Measurements from ENCODE around the gene GAS2. TPM values are rescaled to one million over a fixed set of nuclear protein-coding genes. Genes with fewer than 3 reads are reported as not detected.

The GAS2 gene
- total RNA-seq, 4 donors from 2014 or later: 0.54 to 2.1 (median 1.2) TPM

GRCh38 chr11:22778642-22779041 is 112.2 kb downstream of the GAS2 start:
- TF ChIP-seq CTCF (IDR thresholded peaks at IDR 0.05): no peak
- H3K4me3 ChIP-seq (ENCODE audit: low read depth, poor library complexity, severe bottlenecking): no peak overlapping the region
- intact Hi-C loops (cut with DNase I; ENCODE audit: low total_unique reads): no loop called here

GRCh38 chr11:22779850-22780249 is 113.4 kb downstream of the GAS2 start:
- TF ChIP-seq CTCF (IDR thresholded peaks at IDR 0.05) (no peak), POLR2A (IDR thresholded peaks at IDR 0.05) (no peak)
- DNase-seq (ENCODE audit: low spot score in 2 of 2): no peak
- no peak overlapping the region for H3K4me3 ChIP-seq (ENCODE audit: low read depth, poor library complexity, severe bottlenecking)
- intact Hi-C loops (cut with DNase I; ENCODE audit: low total_unique reads): no loop called here
- WGBS, 2 donors: 84 to 88% methylated on average over 5 of the region's 5 CpGs

More at GRCh38 chr11:22778642-22779041, 112.2 kb downstream of the GAS2 start:
- no peak for DNase-seq (ENCODE audit: low spot score in 2 of 2)

- WGBS, 2 donors: 54 to 56% methylated on average over 3 of the region's 3 CpGs
- intact Hi-C loops (cut with DNase I; ENCODE audit: low total_unique reads): no loop called here
- no peak for DNase-seq (ENCODE audit: low spot score in 2 of 2)
- TF ChIP-seq POLR2A (IDR thresholded peaks at IDR 0.05): no peak
- no peak for TF ChIP-seq CTCF (IDR thresholded peaks at IDR 0.05)
- no peak overlapping the region for H3K4me3 ChIP-seq (ENCODE audit: low read depth, poor library complexity, severe bottlenecking)
Observed at GRCh38 chr11:22780952-22781593, 114.7 kb downstream of the GAS2 start.

- H3K4me3 ChIP-seq (ENCODE audit: low read depth, poor library complexity, severe bottlenecking): no peak overlapping the region
- intact Hi-C loops (cut with DNase I; ENCODE audit: low total_unique reads): no loop called here
- DNase-seq (ENCODE audit: low spot score in 2 of 2): no peak
- TF ChIP-seq POLR2A (IDR thresholded peaks at IDR 0.05) (no peak), CTCF (IDR thresholded peaks at IDR 0.05) (no peak)
Observed at GRCh38 chr11:22785251-22785650, 118.8 kb downstream of the GAS2 start.

- TF ChIP-seq POLR2A (IDR thresholded peaks at IDR 0.05) (no peak), CTCF (IDR thresholded peaks at IDR 0.05) (no peak)
- H3K4me3 ChIP-seq (ENCODE audit: low read depth, poor library complexity, severe bottlenecking): no peak overlapping the region
- DNase-seq (ENCODE audit: low spot score in 2 of 2): no peak
- intact Hi-C loops (cut with DNase I; ENCODE audit: low total_unique reads): no loop called here
- whole genome bisulfite sequencing, 2 donors: 86 to 87% methylated on average over 3 of the region's 3 CpGs
Observed at GRCh38 chr11:22786475-22786874, 120.1 kb downstream of the GAS2 start.

GRCh38 chr11:22787055-22787454 is 120.6 kb downstream of the GAS2 start:
- intact Hi-C loops (cut with DNase I; ENCODE audit: low total_unique reads): no loop called here
- no peak overlapping the region for H3K4me3 ChIP-seq (ENCODE audit: low read depth, poor library complexity, severe bottlenecking)
- no peak for TF ChIP-seq POLR2A (IDR thresholded peaks at IDR 0.05)
- TF ChIP-seq CTCF (IDR thresholded peaks at IDR 0.05): no peak
- WGBS, 2 donors: 73 to 74% methylated on average over 2 of the region's 2 CpGs
- no peak for DNase-seq (ENCODE audit: low spot score in 2 of 2)
